IMR-90 (cell line): ENCODE data around the gene ELP4. TPM values are rescaled to one million over a fixed set of nuclear protein-coding genes. Genes with fewer than 3 reads are reported as not detected.

Experiments used
- ATAC-seq: fragments of 200-7000 bp; cut with Tn5 transposase; 2 replicates; pipeline ENCODE4 v1.9.1; 2020; ENCODE audit warnings: low read depth, mild to moderate bottlenecking, moderate library complexity
- BruUV-seq: library from RNA; stranded (reverse); fragments of 400-500 nt; replicated peaks from 2 replicates; lab custom pipeline; 2021; lab: Mats Ljungman, UMichigan
- CTCF ChIA-PET: fragments of 300-600 bp; formaldehyde crosslinking; extraction: SDS; loops from one replicate; lab custom pipeline; 2021; ENCODE audit warnings: antibody characterized with exemption; lab: Yijun Ruan, JAX
- POLR2A ChIA-PET: fragments of 300-600 bp; sonication (Branson Sonifier 250); formaldehyde crosslinking; loops from one replicate; lab custom pipeline; 2022; ENCODE audit warnings: antibody characterized with exemption; ENCODE audit not compliant: unreplicated experiment; lab: Charles Lee
- DNase-seq: peaks from one replicate; pipeline ENCODE4 v3.0.0; 2013
- H2AFZ ChIP-seq: replicated peaks from 2 replicates; pipeline ENCODE3; 2013; ENCODE audit warnings: low read length, mild to moderate bottlenecking; ENCODE audit not compliant: poor library complexity
- H2AK5ac ChIP-seq: 2 replicates; pipeline ENCODE4 v1.6.1; 2013; ENCODE audit warnings: low read depth, low read length, inconsistent platforms
- H2AK9ac ChIP-seq: replicated peaks from 2 replicates; pipeline ENCODE3; 2013; ENCODE audit warnings: mild to moderate bottlenecking, low read depth, low read length, moderate library complexity; ENCODE audit not compliant: poor library complexity
- H2BK120ac ChIP-seq: 2 replicates; pipeline ENCODE4 v1.6.1; 2013; ENCODE audit warnings: low read depth, low read length, inconsistent platforms
- H2BK15ac ChIP-seq: 3 replicates; pipeline ENCODE4 v1.6.1; 2013; ENCODE audit warnings: low read depth, low read length, inconsistent platforms
- H2BK20ac ChIP-seq: 2 replicates; pipeline ENCODE4 v1.6.1; 2013; ENCODE audit warnings: low read depth, mild to moderate bottlenecking, inconsistent platforms, low read length, moderate library complexity
- H2BK5ac ChIP-seq: 2 replicates; pipeline ENCODE4 v1.6.1; 2013; ENCODE audit warnings: mild to moderate bottlenecking, low read depth, low read length, inconsistent platforms; ENCODE audit not compliant: poor library complexity, severe bottlenecking
- H3K14ac ChIP-seq: replicated peaks from 2 replicates; pipeline ENCODE4 v1.6.1; 2013; ENCODE audit warnings: low read depth, low read length, inconsistent platforms
- H3K18ac ChIP-seq: 2 replicates; pipeline ENCODE4 v1.6.1; 2013; ENCODE audit warnings: low read depth, low read length, control low read depth
- H3K23ac ChIP-seq: 2 replicates; pipeline ENCODE4 v1.6.1; 2013; ENCODE audit warnings: low read depth, low read length, inconsistent platforms
- H3K27ac ChIP-seq: 2 replicates; pipeline ENCODE4 v1.5.1; 2013; ENCODE audit warnings: mild to moderate bottlenecking, control low read depth, low read length; ENCODE audit not compliant: insufficient read depth
- H3K27me3 ChIP-seq: 2 replicates; pipeline ENCODE4 v1.6.1; 2013; ENCODE audit warnings: low read length; ENCODE audit not compliant: control insufficient read depth, insufficient read depth
- H3K36me3 ChIP-seq: 2 replicates; pipeline ENCODE4 v1.6.1; 2013; ENCODE audit warnings: low read length, mixed read lengths; ENCODE audit not compliant: control insufficient read depth, insufficient read depth
- H3K4ac ChIP-seq: 2 replicates; pipeline ENCODE4 v1.6.1; 2013; ENCODE audit warnings: low read depth, low read length, inconsistent platforms
- H3K4me1 ChIP-seq: 2 replicates; pipeline ENCODE4 v1.6.1; 2013; ENCODE audit warnings: low read length, mixed read lengths; ENCODE audit not compliant: control insufficient read depth, insufficient read depth
- H3K4me2 ChIP-seq: 2 replicates; pipeline ENCODE4 v1.6.1; 2013; ENCODE audit warnings: low read depth, mild to moderate bottlenecking, control low read depth, low read length, moderate library complexity
- H3K4me3 ChIP-seq: 2 replicates; pipeline ENCODE4 v1.5.1; 2013; ENCODE audit warnings: low read depth, mild to moderate bottlenecking, control low read depth, low read length, moderate library complexity; ENCODE audit not compliant: insufficient read depth
- H3K56ac ChIP-seq: 2 replicates; pipeline ENCODE4 v1.6.1; 2013; ENCODE audit warnings: low read length, inconsistent platforms; ENCODE audit not compliant: insufficient read depth; ENCODE audit errors: extremely low read depth
- H3K79me1 ChIP-seq, 2 experiments: 2 replicates each; pipeline ENCODE4 v1.6.1; 2013; ENCODE audit warnings: low read length in 2 of 2, inconsistent platforms in 1 of 2, low read depth in 1 of 2
- H3K9ac ChIP-seq: 2 replicates; pipeline ENCODE4 v1.6.1; 2013; ENCODE audit warnings: low read depth, low read length, control low read depth
- H3K9me1 ChIP-seq: 2 replicates; pipeline ENCODE4 v1.6.1; 2013; ENCODE audit warnings: low read length, inconsistent platforms; ENCODE audit not compliant: insufficient read depth
- H3K9me3 ChIP-seq: 2 replicates; pipeline ENCODE4 v1.6.1; 2013; ENCODE audit warnings: low read length; ENCODE audit not compliant: control insufficient read depth, insufficient read depth
- H4K20me1 ChIP-seq: 2 replicates; pipeline ENCODE4 v1.6.1; 2013; ENCODE audit warnings: low read length, inconsistent platforms; ENCODE audit not compliant: insufficient read depth
- H4K5ac ChIP-seq: 2 replicates; pipeline ENCODE4 v1.6.1; 2013; ENCODE audit warnings: mild to moderate bottlenecking, low read depth, low read length, control low read depth
- H4K8ac ChIP-seq, 2 experiments: 2 replicates each; pipeline ENCODE4 v1.6.1; 2013; ENCODE audit warnings: low read depth in 2 of 2, low read length in 2 of 2, control low read depth in 1 of 2, inconsistent platforms in 1 of 2
- H4K91ac ChIP-seq: 2 replicates; pipeline ENCODE4 v1.6.1; 2013; ENCODE audit warnings: low read depth, low read length, inconsistent platforms; ENCODE audit not compliant: insufficient read depth
- ELK1 ChIP-seq: fragments of 150-350 bp; IDR thresholded peaks from 2 replicates; pipeline ENCODE4 v1.6.1; 2016; ENCODE audit warnings: low read depth, mild to moderate bottlenecking, low read length, moderate library complexity, borderline replicate concordance
- MAZ ChIP-seq: IDR thresholded peaks from 2 replicates; pipeline ENCODE4 v1.6.1; 2012; ENCODE audit warnings: low read depth, mild to moderate bottlenecking, low read length, improper control_type of control experiment, moderate library complexity, borderline replicate concordance
- MXI1 ChIP-seq: IDR thresholded peaks from 2 replicates; pipeline ENCODE4 v1.6.1; 2012; ENCODE audit warnings: low read depth, mild to moderate bottlenecking, low read length, moderate library complexity, borderline replicate concordance
- dilution Hi-C: fragments of 300-500 bp; cut with HindIII; formaldehyde crosslinking; loops from one replicate; pipeline ENCODE4 v1.14.3; 2018; ENCODE audit warnings: low sequenced_read_pairs; ENCODE audit not compliant: unreplicated experiment
- in situ Hi-C: fragments of 300-500 bp; cut with MboI; formaldehyde crosslinking; loops from 3 replicates; pipeline ENCODE4 v1.14.3; 2019; ENCODE audit warnings: low sequenced_read_pairs, inconsistent platforms, mixed read lengths
- intact Hi-C: fragments of 100-400 bp; cut with micrococcal nuclease; formaldehyde crosslinking; loops from 2 replicates; pipeline ENCODE4 v1.10.0; 2022
- polyA plus RNA-seq, 3 experiments: library from polyadenylated mRNA; depleted of rRNA; stranded (reverse); fragments of >200 nt; gene quantifications; 2 replicates each; pipeline ENCODE4 v1.2.3, GENCODE V29; 2012; ENCODE audit warnings: low replicate concordance in 1 of 3
- total RNA-seq: library from RNA; depleted of rRNA; stranded (reverse); fragments of >200 nt; gene quantifications from 2 replicates; pipeline ENCODE4 v1.2.3, GENCODE V29; 2012

The ELP4 gene
- total and polyA plus RNA-seq, 2 of the 4 experiments (the other 2 are of a cell fraction): 8.4 to 20.4 TPM

GRCh38 chr11:31763296-31763695 lies 253.7 kb downstream of the ELP4 start:
- Histone ChIP-seq H2BK15ac (no peak overlapping the region), H4K20me1 (no peaks in the 10 kb centered on the region), H3K9me3 (no peaks in the 10 kb centered on the region), H3K9ac (no peak overlapping the region), H3K79me1 (no peaks in the 10 kb centered on the region), H2AFZ (no peak overlapping the region), H2AK5ac (no peak overlapping the region), H2BK5ac (no peak overlapping the region), H3K18ac (no peak overlapping the region), H4K8ac (no peak overlapping the region), H4K5ac (no peak overlapping the region), H3K56ac (no peak overlapping the region), H3K4me1 (no peaks in the 10 kb centered on the region), H3K4ac (no peak overlapping the region), H3K14ac (no peak overlapping the region), H3K4me3 (no peak overlapping the region), H2BK20ac (no peak overlapping the region), H3K36me3 (no peaks in the 10 kb centered on the region), H4K91ac (no peak overlapping the region), H3K23ac (no peak overlapping the region), H3K27me3 (no peaks in the 10 kb centered on the region), H3K9me1 (no peaks in the 10 kb centered on the region), H2AK9ac (no peak overlapping the region), H2BK120ac (no peak overlapping the region), H3K27ac (no peak overlapping the region), H3K4me2 (no peak overlapping the region)
- ChIA-PET POLR2A (no interaction called here), CTCF (no interaction called here)
- intact Hi-C loops (no loop called here), in situ Hi-C loops (no loop called here), dilution Hi-C loops (no loop called here)
- TF ChIP-seq MXI1 (no peak), MAZ (no peak), ELK1 (no peak)
- DNase-seq (no peak), ATAC-seq (no peak)
- BruUV-seq: no TSS peak
